ENCODE measurements around the gene ZNF326.

The ZNF326 gene

GRCh38 chr1:89994805-89995597 is at the start of gene ZNF326:
Gene ZNF326, plus strand, starts transcription at chr1:89995110. Its CDS starts 148 bp downstream, at chr1:89995258.
- peak; percentile 79 for DNase-seq

- DNase-seq = no peak
Measured at GRCh38 chr1:89945852-89946476, 48.9 kb upstream of the ZNF326 start.

GRCh38 chr1:89946532-89946931 is 48.4 kb upstream of the ZNF326 start:
- DNase-seq = no peak

GRCh38 chr1:89948722-89949345 is 46.1 kb upstream of the ZNF326 start:
- no peak for DNase-seq

GRCh38 chr1:89949991-89950624 is 44.8 kb upstream of the ZNF326 start:
- DNase-seq = no peak

- no peak for DNase-seq
Measured at GRCh38 chr1:89950703-89951102, 44.2 kb upstream of the ZNF326 start.

GRCh38 chr1:89951766-89952604 is 42.9 kb upstream of the ZNF326 start:
- DNase-seq = no peak

GRCh38 chr1:89952605-89953130 is 42.2 kb upstream of the ZNF326 start:
- no peak for DNase-seq

- no peak for DNase-seq
Measured at GRCh38 chr1:89953131-89953626, 41.7 kb upstream of the ZNF326 start.

GRCh38 chr1:89953929-89954328 is 41.0 kb upstream of the ZNF326 start:
- no peak for DNase-seq

GRCh38 chr1:89954401-89954800 is 40.5 kb upstream of the ZNF326 start:
- no peak for DNase-seq

- no peak for DNase-seq
Measured at GRCh38 chr1:89955311-89956205, 39.4 kb upstream of the ZNF326 start.

- DNase-seq = no peak
Measured at GRCh38 chr1:89957107-89957506, 37.8 kb upstream of the ZNF326 start.

GRCh38 chr1:89958851-89959654 is 35.9 kb upstream of the ZNF326 start:
- no peak for DNase-seq

- no peak for DNase-seq
Measured at GRCh38 chr1:89959719-89960118, 35.2 kb upstream of the ZNF326 start.

- DNase-seq = no peak
Measured at GRCh38 chr1:89962024-89962741, 32.7 kb upstream of the ZNF326 start.

GRCh38 chr1:89962742-89963075 is 32.2 kb upstream of the ZNF326 start:
- no peak for DNase-seq

GRCh38 chr1:89965193-89965768 is 29.6 kb upstream of the ZNF326 start:
- DNase-seq = peak; percentile 51

- no peak for DNase-seq
Measured at GRCh38 chr1:89966656-89967055, 28.3 kb upstream of the ZNF326 start.

Measured in NCI-H1417 treated with DMSO at 0.1 percent for 48 hours (cell line).